SJSA1 (cell line): ENCODE data around the gene ITSN1. TPM values are rescaled to one million over a fixed set of nuclear protein-coding genes. Genes with fewer than 3 reads are reported as not detected.
"Not testable (repeated sequence)": the region's sequence is repeated elsewhere in the genome, so short reads cannot be mapped to it uniquely, and the experiment has no call there.

ENCODE experiments used
- DNase-seq, 2 experiments: peaks; one replicate each; pipeline ENCODE4 v3.0.0-alpha.2; 2015 to 2020; ENCODE audit warnings: low spot score in 2 of 2, low read depth in 1 of 2
- H3K27ac ChIP-seq: fragments of 250-450 bp; sonication (Bioruptor Pico); 2 replicates; pipeline ENCODE4 v1.5.1; 2020; ENCODE audit warnings: mild to moderate bottlenecking, moderate library complexity
- H3K27me3 ChIP-seq: fragments of 250-450 bp; sonication (Bioruptor Pico); replicated peaks from 2 replicates; pipeline ENCODE4 v1.5.1; 2020; ENCODE audit warnings: mild to moderate bottlenecking, moderate library complexity
- H3K36me3 ChIP-seq: fragments of 250-450 bp; sonication (Bioruptor Pico); 2 replicates; pipeline ENCODE4 v1.5.1; 2020; ENCODE audit warnings: mild to moderate bottlenecking
- H3K4me1 ChIP-seq: fragments of 250-450 bp; sonication (Bioruptor Pico); replicated peaks from 2 replicates; pipeline ENCODE4 v1.6.1; 2021; ENCODE audit warnings: mild to moderate bottlenecking
- H3K4me3 ChIP-seq: fragments of 250-450 bp; sonication (Bioruptor Pico); 2 replicates; pipeline ENCODE4 v1.5.1; 2020; ENCODE audit warnings: mild to moderate bottlenecking
- H3K9me3 ChIP-seq: fragments of 250-450 bp; sonication (Bioruptor Pico); replicated peaks from 2 replicates; pipeline ENCODE4 v1.5.1; 2020; ENCODE audit warnings: mild to moderate bottlenecking
- total RNA-seq: library from RNA; depleted of rRNA; stranded (reverse); fragments of >200 nt; shearing (Covaris generic); gene quantifications from 2 replicates; pipeline ENCODE4 v1.2.3, GENCODE V29; 2014

Gene ITSN1
- total RNA-seq, 1 experiment from 2014 or later, result 53.2 TPM

- not testable (repeated sequence) for H3K9me3 ChIP-seq, H3K27ac ChIP-seq, H3K36me3 ChIP-seq, H3K27me3 ChIP-seq, H3K4me1 ChIP-seq, H3K4me3 ChIP-seq, DNase-seq
Observed at GRCh38 chr21:33676666-33677065, 34.4 kb downstream of the ITSN1 start.

- no peaks in the 10 kb centered on the region for H3K9me3 ChIP-seq
- DNase-seq, result no peak
- H3K4me3 ChIP-seq, result no peak overlapping the region
- no peaks in the 10 kb centered on the region; the same call in 1 of the 2 replicates for H3K36me3 ChIP-seq
- H3K27me3 ChIP-seq, result no peaks in the 10 kb centered on the region
- no peak overlapping the region for H3K27ac ChIP-seq
- H3K4me1 ChIP-seq, result peaks cover 11% of the 10 kb centered on the region
Observed at GRCh38 chr21:33677450-33677849, 35.1 kb downstream of the ITSN1 start.

GRCh38 chr21:33680870-33681269, 38.6 kb downstream of the ITSN1 start:
- Histone ChIP-seq H3K27me3 (no peaks in the 10 kb centered on the region), H3K4me1 (peaks cover 44% of the 10 kb centered on the region), H3K4me3 (no peak overlapping the region), H3K9me3 (no peaks in the 10 kb centered on the region), H3K27ac (no peak overlapping the region), H3K36me3 (no peaks in the 10 kb centered on the region; the same call in 1 of the 2 replicates)
- no peak for DNase-seq

GRCh38 chr21:33682992-33683627, 40.8 kb downstream of the ITSN1 start:
- Histone ChIP-seq H3K27ac (peak overlapping the region; percentile 87), H3K9me3 (no peaks in the 10 kb centered on the region), H3K4me3 (no peak overlapping the region), H3K27me3 (no peaks in the 10 kb centered on the region), H3K36me3 (no peaks in the 10 kb centered on the region; the same call in 1 of the 2 replicates), H3K4me1 (peaks cover 62% of the 10 kb centered on the region)
- peak; percentile 70 to 82 for DNase-seq

- DNase-seq, result no peak
- Histone ChIP-seq H3K4me1 (peaks cover 62% of the 10 kb centered on the region), H3K4me3 (no peak overlapping the region), H3K27me3 (no peaks in the 10 kb centered on the region), H3K36me3 (no peaks in the 10 kb centered on the region; the same call in 1 of the 2 replicates), H3K9me3 (no peaks in the 10 kb centered on the region), H3K27ac (peak overlapping the region; percentile 87)
Observed at GRCh38 chr21:33684068-33684467, 41.8 kb downstream of the ITSN1 start.

- Histone ChIP-seq H3K4me1 (peaks cover 62% of the 10 kb centered on the region), H3K27ac (peak overlapping the region; percentile 87), H3K9me3 (no peaks in the 10 kb centered on the region), H3K27me3 (no peaks in the 10 kb centered on the region), H3K36me3 (no peaks in the 10 kb centered on the region), H3K4me3 (no peak overlapping the region)
- peak in 1 of 2 experiments; percentile 67 for DNase-seq
Observed at GRCh38 chr21:33684923-33685560, 42.7 kb downstream of the ITSN1 start.

- DNase-seq, result peak; percentile 49 to 86
- no peaks in the 10 kb centered on the region for H3K9me3 ChIP-seq
- H3K27ac ChIP-seq, result peak overlapping the region; percentile 87
- H3K4me1 ChIP-seq, result peaks cover 62% of the 10 kb centered on the region
- H3K36me3 ChIP-seq, result no peaks in the 10 kb centered on the region
- H3K27me3 ChIP-seq, result no peaks in the 10 kb centered on the region
- no peak overlapping the region for H3K4me3 ChIP-seq
Observed at GRCh38 chr21:33685613-33686197, 43.4 kb downstream of the ITSN1 start.

GRCh38 chr21:33686386-33686785, 44.1 kb downstream of the ITSN1 start:
- H3K27ac ChIP-seq, result peak overlapping the region; percentile 87
- no peak overlapping the region for H3K4me3 ChIP-seq

GRCh38 chr21:33687634-33688033, 45.3 kb downstream of the ITSN1 start:
- no peaks in the 10 kb centered on the region for H3K27me3 ChIP-seq
- DNase-seq, result peak in 1 of 2 experiments; percentile 70
- no peaks in the 10 kb centered on the region for H3K36me3 ChIP-seq
- H3K27ac ChIP-seq, result peak overlapping the region; percentile 43
- no peak overlapping the region for H3K4me3 ChIP-seq
- no peaks in the 10 kb centered on the region for H3K9me3 ChIP-seq
- H3K4me1 ChIP-seq, result peaks cover 62% of the 10 kb centered on the region

More at GRCh38 chr21:33686386-33686785, 44.1 kb downstream of the ITSN1 start:
- H3K9me3 ChIP-seq, result no peaks in the 10 kb centered on the region
- no peaks in the 10 kb centered on the region for H3K36me3 ChIP-seq
- no peaks in the 10 kb centered on the region for H3K27me3 ChIP-seq
- H3K4me1 ChIP-seq, result peaks cover 66% of the 10 kb centered on the region
- no peak for DNase-seq

- Histone ChIP-seq H3K27me3 (no peaks in the 10 kb centered on the region), H3K36me3 (no peaks in the 10 kb centered on the region), H3K4me3 (no peak overlapping the region), H3K9me3 (no peaks in the 10 kb centered on the region), H3K27ac (peak overlapping the region; percentile 43; the same call in 1 of the 2 replicates), H3K4me1 (peaks cover 55% of the 10 kb centered on the region)
- DNase-seq, result no peak
Observed at GRCh38 chr21:33688353-33688752, 46.1 kb downstream of the ITSN1 start.

GRCh38 chr21:33690874-33691273, 48.6 kb downstream of the ITSN1 start:
- Histone ChIP-seq H3K4me3 (no peak overlapping the region), H3K27ac (no peak overlapping the region), H3K9me3 (no peaks in the 10 kb centered on the region), H3K4me1 (peaks cover 31% of the 10 kb centered on the region), H3K27me3 (no peaks in the 10 kb centered on the region), H3K36me3 (no peaks in the 10 kb centered on the region)
- DNase-seq, result no peak

GRCh38 chr21:33691945-33692603, 49.8 kb downstream of the ITSN1 start:
- H3K9me3 ChIP-seq, result no peaks in the 10 kb centered on the region
- DNase-seq, result no peak
- peaks cover 19% of the 10 kb centered on the region for H3K4me1 ChIP-seq
- no peak overlapping the region for H3K27ac ChIP-seq
- H3K36me3 ChIP-seq, result no peaks in the 10 kb centered on the region
- H3K27me3 ChIP-seq, result no peaks in the 10 kb centered on the region
- H3K4me3 ChIP-seq, result no peak overlapping the region

GRCh38 chr21:33695813-33696212, 53.5 kb downstream of the ITSN1 start:
- Histone ChIP-seq H3K27ac (no peak overlapping the region), H3K27me3 (no peaks in the 10 kb centered on the region), H3K9me3 (no peaks in the 10 kb centered on the region), H3K4me1 (peaks cover 3% of the 10 kb centered on the region; the same call in 1 of the 2 replicates), H3K36me3 (no peaks in the 10 kb centered on the region), H3K4me3 (no peak overlapping the region)
- DNase-seq, result no peak

GRCh38 chr21:33696465-33696864, 54.2 kb downstream of the ITSN1 start:
- no peak for DNase-seq
- no peak overlapping the region for H3K27ac ChIP-seq
- H3K4me3 ChIP-seq, result no peak overlapping the region
- no peaks in the 10 kb centered on the region for H3K9me3 ChIP-seq
- H3K27me3 ChIP-seq, result no peaks in the 10 kb centered on the region
- no peaks in the 10 kb centered on the region; the same call in 1 of the 2 replicates for H3K4me1 ChIP-seq
- H3K36me3 ChIP-seq, result no peaks in the 10 kb centered on the region
